ENCODE results near the gene ZNF584. TPM values are rescaled to one million over a fixed set of nuclear protein-coding genes. Genes with fewer than 3 reads are reported as not detected.
"Not testable (repeated sequence)": the region's sequence is repeated elsewhere in the genome, so short reads cannot be mapped to it uniquely, and the experiment has no call there.

ZNF584 gene
- total RNA-seq, 1 donor from 2014 or later, result 8.2 TPM

DNA sequence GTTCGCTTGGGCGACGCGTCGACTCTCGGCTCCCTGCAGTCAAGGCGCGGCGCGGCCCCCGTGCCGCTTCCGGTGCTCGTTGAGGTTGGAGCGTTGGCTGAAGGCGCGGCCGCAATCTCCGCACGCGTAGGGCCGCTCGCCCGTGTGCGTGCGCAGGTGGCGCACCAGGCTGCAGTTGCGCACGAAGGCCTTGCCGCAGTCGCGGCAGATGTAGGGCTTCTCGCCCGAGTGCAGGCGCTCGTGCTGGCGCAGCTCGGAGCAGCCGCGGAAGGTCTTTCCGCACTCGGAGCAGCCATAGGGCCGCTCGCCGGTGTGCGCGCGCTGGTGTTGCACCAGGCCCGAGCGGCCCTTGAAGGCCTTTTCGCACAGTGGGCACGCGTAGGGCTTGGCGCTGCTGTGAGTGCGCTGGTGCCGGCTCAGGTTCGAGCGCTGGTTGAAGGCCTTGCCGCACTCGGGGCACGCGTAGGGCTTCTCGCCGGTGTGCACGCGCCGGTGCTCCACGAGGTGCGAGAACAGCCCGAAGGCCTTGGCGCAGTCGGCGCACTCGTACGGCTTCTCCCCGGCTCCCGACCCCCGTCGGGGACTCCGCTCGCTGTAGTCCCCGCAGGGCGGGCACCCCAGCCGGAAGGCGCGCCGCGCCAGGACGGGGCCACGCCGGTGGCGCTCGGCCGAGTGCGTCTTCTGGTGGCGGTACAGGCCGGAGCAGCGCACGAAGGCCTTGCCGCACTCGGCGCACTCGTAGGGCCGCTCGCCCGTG is 40.6 kb upstream of the ZNF584 start:
- H3K27me3 ChIP-seq (ENCODE audit: control insufficient read depth, insufficient read depth, low read length), result no peaks in the 10 kb centered on the region
- no peak for FAIRE-seq
- no peak for DNase-seq (ENCODE audit: low read depth)
- H3K36me3 ChIP-seq (ENCODE audit: control insufficient read depth, insufficient read depth, low read length), result no peaks in the 10 kb centered on the region
- no peak overlapping the region for H3K4me3 ChIP-seq (ENCODE audit: low read depth, low read length)
- TF ChIP-seq, protein P1, sequence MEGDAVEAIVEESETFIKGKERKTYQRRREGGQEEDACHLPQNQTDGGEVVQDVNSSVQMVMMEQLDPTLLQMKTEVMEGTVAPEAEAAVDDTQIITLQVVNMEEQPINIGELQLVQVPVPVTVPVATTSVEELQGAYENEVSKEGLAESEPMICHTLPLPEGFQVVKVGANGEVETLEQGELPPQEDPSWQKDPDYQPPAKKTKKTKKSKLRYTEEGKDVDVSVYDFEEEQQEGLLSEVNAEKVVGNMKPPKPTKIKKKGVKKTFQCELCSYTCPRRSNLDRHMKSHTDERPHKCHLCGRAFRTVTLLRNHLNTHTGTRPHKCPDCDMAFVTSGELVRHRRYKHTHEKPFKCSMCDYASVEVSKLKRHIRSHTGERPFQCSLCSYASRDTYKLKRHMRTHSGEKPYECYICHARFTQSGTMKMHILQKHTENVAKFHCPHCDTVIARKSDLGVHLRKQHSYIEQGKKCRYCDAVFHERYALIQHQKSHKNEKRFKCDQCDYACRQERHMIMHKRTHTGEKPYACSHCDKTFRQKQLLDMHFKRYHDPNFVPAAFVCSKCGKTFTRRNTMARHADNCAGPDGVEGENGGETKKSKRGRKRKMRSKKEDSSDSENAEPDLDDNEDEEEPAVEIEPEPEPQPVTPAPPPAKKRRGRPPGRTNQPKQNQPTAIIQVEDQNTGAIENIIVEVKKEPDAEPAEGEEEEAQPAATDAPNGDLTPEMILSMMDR (IDR thresholded peaks at IDR 0.05; ENCODE audit: insufficient read depth, low read length, severe bottlenecking), result no peak

DNA sequence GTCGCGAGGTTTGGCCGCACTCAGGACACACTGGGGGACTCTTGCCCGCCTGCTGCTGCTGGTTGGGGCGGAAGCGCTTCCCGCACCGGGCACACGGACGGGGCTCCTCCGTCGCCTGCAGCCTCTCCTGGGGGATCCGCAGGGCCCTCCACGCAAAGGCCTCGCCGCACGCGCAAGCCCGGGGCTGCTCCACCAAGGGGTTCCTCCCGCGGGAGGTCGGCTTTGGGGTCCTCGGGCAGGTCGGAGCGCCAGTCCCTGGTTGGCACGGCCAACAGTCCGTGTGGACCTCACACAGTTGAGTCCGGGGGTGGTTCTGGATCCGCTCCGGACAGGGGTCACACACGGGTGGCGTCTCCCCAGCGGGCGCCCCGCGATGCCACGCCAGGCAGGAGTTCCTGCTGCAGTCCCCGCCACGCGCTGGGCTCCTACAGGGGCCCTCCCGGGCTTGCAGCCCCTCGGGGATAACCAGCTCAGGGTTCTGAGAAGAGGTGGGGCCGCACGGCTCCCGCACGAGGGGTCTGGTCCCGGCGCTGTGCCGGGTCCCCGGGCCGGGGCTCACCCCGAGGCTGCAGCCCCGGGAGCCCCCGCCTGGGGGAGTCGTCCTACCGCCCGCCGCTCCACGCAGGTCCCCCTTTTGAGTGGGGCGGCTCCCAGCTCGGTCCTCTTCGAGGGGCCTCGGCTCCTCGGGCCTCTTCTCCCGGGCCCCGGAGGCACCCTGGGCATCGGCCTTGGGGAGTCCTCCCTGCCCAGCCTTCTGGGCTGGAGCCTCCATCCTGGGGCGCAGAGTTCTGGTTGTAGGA is 39.7 kb upstream of the ZNF584 start:
- no peaks in the 10 kb centered on the region for H3K27me3 ChIP-seq (ENCODE audit: control insufficient read depth, insufficient read depth, low read length)
- FAIRE-seq (no peak), DNase-seq (ENCODE audit: low read depth) (no peak)
- no peaks in the 10 kb centered on the region for H3K36me3 ChIP-seq (ENCODE audit: control insufficient read depth, insufficient read depth, low read length)
- TF ChIP-seq, protein P1 (IDR thresholded peaks at IDR 0.05; ENCODE audit: insufficient read depth, low read length, severe bottlenecking), result no peak
- H3K4me3 ChIP-seq (ENCODE audit: low read depth, low read length), result no peak overlapping the region

DNA sequence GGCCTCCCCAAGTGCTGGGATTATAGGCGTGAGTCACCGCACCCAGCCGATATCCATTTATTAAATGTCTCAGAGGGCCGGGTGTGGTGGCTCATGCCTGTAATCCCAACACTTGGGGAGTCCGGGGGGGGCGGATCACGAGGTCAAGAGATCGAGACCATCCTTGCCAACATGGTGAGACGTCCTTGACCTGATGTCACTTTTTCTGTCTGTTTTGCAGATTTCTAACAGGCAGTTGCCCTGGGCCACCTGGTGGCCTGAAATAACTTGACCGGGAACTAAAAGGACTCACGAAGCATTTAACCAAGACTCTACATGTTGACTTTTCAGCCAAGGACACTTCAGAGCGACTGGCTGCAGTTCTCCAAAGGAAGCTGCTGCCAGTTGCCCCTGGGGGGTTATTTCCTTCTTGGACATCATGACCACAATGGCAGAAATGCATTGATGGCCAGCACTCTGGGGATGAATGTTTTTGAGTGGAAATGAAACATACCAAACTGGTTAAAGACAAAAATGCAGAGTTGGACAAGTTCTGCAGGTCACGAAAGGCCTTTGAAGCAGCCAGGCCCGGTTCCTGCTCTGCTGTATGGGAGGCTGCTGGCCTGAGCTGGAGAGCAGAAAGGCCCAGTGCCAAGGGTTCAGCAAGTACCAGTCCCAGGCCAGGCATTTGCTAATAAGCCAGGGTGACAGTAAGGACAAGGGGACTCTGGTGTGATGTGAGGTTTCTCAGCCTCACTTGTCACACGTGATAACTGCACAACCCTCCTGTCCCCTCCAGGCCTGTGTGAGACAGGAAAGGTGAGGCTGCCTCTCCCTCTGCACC is 35.9 kb upstream of the ZNF584 start:
- TF ChIP-seq, protein P1 (IDR thresholded peaks at IDR 0.05; ENCODE audit: insufficient read depth, low read length, severe bottlenecking), result no peak
- peak; percentile 13 for FAIRE-seq
- no peak for DNase-seq (ENCODE audit: low read depth)
- no peak overlapping the region for H3K4me3 ChIP-seq (ENCODE audit: low read depth, low read length)
- H3K36me3 ChIP-seq (ENCODE audit: control insufficient read depth, insufficient read depth, low read length), result no peaks in the 10 kb centered on the region
- H3K27me3 ChIP-seq (ENCODE audit: control insufficient read depth, insufficient read depth, low read length), result no peaks in the 10 kb centered on the region

DNA sequence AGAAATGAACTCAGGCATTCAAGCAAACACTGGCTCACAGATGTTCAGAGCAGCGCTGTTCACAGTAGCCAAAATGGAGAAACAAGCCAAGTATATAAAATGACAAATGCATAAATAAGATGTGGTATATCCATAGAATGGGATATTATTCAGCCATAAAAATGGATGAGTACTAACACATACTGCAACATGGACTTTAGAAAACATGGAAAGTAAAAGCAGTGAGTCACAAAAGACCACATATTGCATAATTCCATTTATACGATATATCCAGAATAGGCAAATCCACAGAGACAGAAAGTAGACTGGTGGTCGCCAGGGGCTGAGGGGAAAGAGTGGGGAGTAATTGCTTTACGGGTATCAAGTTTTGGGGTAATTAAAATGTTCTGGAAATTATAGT is 34.2 kb upstream of the ZNF584 start:
- DNase-seq (ENCODE audit: low read depth) (peak; percentile 39), FAIRE-seq (no peak)
- TF ChIP-seq, protein P1 (IDR thresholded peaks at IDR 0.05; ENCODE audit: insufficient read depth, low read length, severe bottlenecking), result no peak
- H3K4me3 ChIP-seq (ENCODE audit: low read depth, low read length), result no peak overlapping the region
- H3K36me3 ChIP-seq (ENCODE audit: control insufficient read depth, insufficient read depth, low read length), result no peaks in the 10 kb centered on the region
- no peaks in the 10 kb centered on the region for H3K27me3 ChIP-seq (ENCODE audit: control insufficient read depth, insufficient read depth, low read length)

DNA sequence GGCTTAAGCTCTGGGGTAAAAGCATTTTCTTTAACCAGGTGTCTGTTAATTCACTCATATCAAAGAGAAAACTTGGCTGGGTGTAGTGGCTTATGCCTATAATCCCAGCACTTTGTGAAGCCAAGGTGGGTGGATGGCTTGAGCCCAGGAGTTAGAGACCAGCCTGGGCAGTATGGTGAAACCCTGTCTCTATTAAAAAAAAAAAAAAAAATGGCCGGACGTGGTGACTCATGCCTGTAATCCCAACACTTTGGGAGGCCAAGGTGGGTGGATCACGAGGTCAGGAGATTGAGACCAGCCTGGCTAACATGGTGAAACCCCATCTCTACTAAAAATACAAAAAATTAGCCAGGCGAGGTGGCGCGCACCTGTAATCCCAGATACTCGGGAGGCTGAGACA is 31.7 kb upstream of the ZNF584 start:
- not testable (repeated sequence) for H3K4me3 ChIP-seq (ENCODE audit: low read depth, low read length); H3K27me3 ChIP-seq (ENCODE audit: control insufficient read depth, insufficient read depth, low read length); FAIRE-seq; H3K36me3 ChIP-seq (ENCODE audit: control insufficient read depth, insufficient read depth, low read length)
- DNase-seq (ENCODE audit: low read depth), result peak; percentile 20

DNA sequence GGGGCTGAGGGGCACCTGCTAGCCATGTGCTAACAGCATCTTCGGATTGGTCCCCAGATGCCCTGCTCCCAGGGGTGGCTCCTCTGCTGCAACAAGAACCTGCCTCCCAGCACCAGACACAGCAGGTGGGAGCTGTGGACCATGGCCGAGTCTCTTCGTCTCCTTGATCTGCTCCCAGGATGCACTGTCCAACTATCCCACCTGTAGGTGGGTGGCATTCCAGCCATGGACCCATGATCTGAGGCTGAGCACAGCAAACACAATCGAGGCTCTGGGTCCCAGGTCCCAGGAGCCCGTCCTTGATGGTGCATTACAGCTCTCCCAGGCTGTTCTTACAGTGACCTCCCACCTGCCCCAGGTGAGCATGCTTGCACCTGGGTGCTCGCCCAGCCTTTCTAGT is 29.2 kb upstream of the ZNF584 start:
- TF ChIP-seq, protein P1 (IDR thresholded peaks at IDR 0.05; ENCODE audit: insufficient read depth, low read length, severe bottlenecking), result no peak
- no peaks in the 10 kb centered on the region for H3K27me3 ChIP-seq (ENCODE audit: control insufficient read depth, insufficient read depth, low read length)
- DNase-seq (ENCODE audit: low read depth) (no peak), FAIRE-seq (no peak)
- H3K4me3 ChIP-seq (ENCODE audit: low read depth, low read length), result no peak overlapping the region
- H3K36me3 ChIP-seq (ENCODE audit: control insufficient read depth, insufficient read depth, low read length), result no peaks in the 10 kb centered on the region
